HepG2 (cell line): Measurements from ENCODE around the gene HABP4. TPM values are rescaled to one million over a fixed set of nuclear protein-coding genes. Genes with fewer than 3 reads are reported as not detected.

Experiments
- ARID2 ChIP-seq: sonication (generic); formaldehyde crosslinking; IDR thresholded peaks from 2 replicates; pipeline ENCODE4 v1.8.1; 2022; ENCODE audit warnings: mild to moderate bottlenecking, missing genetic modification reagents, borderline replicate concordance
- ARNTL ChIP-seq: sonication (generic); formaldehyde crosslinking; IDR thresholded peaks from 2 replicates; pipeline ENCODE4 v1.4.0; 2020; ENCODE audit warnings: mild to moderate bottlenecking, missing genetic modification reagents
- CBFB ChIP-seq: sonication (generic); formaldehyde crosslinking; IDR thresholded peaks from 2 replicates; pipeline ENCODE4 v1.4.0; 2020; ENCODE audit warnings: missing genetic modification reagents
- CEBPB ChIP-seq: IDR thresholded peaks from 2 replicates; pipeline ENCODE4 v1.6.1; 2011; ENCODE audit warnings: low read depth, low read length, improper control_type of control experiment, borderline replicate concordance
- ETV5 ChIP-seq: IDR thresholded peaks from 2 replicates; pipeline ENCODE4 v1.6.1; 2018; ENCODE audit warnings: missing biosample characterization, missing genetic modification reagents, inconsistent platforms, borderline replicate concordance
- FOXK2 ChIP-seq: fragments of 450-650 bp; IDR thresholded peaks from 2 replicates; pipeline ENCODE4 v1.6.1; 2016
- HIVEP1 ChIP-seq: sonication (generic); formaldehyde crosslinking; IDR thresholded peaks from 2 replicates; pipeline ENCODE4 v1.4.0; 2020; ENCODE audit warnings: mild to moderate bottlenecking, missing genetic modification reagents
- MED1 ChIP-seq: sonication (generic); formaldehyde crosslinking; IDR thresholded peaks from 2 replicates; pipeline ENCODE4 v1.4.0; 2020; ENCODE audit warnings: missing genetic modification reagents
- MED13 ChIP-seq: sonication (generic); formaldehyde crosslinking; IDR thresholded peaks from 2 replicates; pipeline ENCODE4 v1.5.0; 2020; ENCODE audit warnings: missing genetic modification reagents
- MTERF4 ChIP-seq: sonication (generic); formaldehyde crosslinking; IDR thresholded peaks from 2 replicates; pipeline ENCODE4 v1.8.0; 2023; ENCODE audit warnings: mild to moderate bottlenecking, missing genetic modification reagents
- MXI1 ChIP-seq: IDR thresholded peaks from 3 replicates; pipeline ENCODE4 v1.6.1; 2012; ENCODE audit warnings: low read depth, low read length, inconsistent platforms, borderline replicate concordance
- MYC ChIP-seq: sonication (generic); formaldehyde crosslinking; IDR thresholded peaks from 2 replicates; pipeline ENCODE4 v1.9.0; 2021; ENCODE audit warnings: missing genetic modification reagents, borderline replicate concordance
- NFKB2 ChIP-seq: sonication (generic); formaldehyde crosslinking; IDR thresholded peaks from 2 replicates; pipeline ENCODE4 v1.4.0; 2020; ENCODE audit warnings: missing genetic modification reagents, borderline replicate concordance
- ZFX ChIP-seq: sonication (generic); formaldehyde crosslinking; IDR thresholded peaks from 2 replicates; pipeline ENCODE4 v1.4.0; 2020; ENCODE audit warnings: mild to moderate bottlenecking, low read depth, missing genetic modification reagents, moderate library complexity
- ZFYVE20 ChIP-seq: sonication (generic); formaldehyde crosslinking; IDR thresholded peaks from 2 replicates; pipeline ENCODE4 v1.8.0; 2023; ENCODE audit warnings: low read depth, mild to moderate bottlenecking, moderate library complexity, missing genetic modification reagents, borderline replicate concordance
- ZIK1 ChIP-seq: sonication (generic); formaldehyde crosslinking; IDR thresholded peaks from 2 replicates; pipeline ENCODE4 v1.5.0; 2020; ENCODE audit warnings: mild to moderate bottlenecking, low read depth, missing genetic modification reagents, borderline replicate concordance
- ZNF142 ChIP-seq: sonication (generic); formaldehyde crosslinking; IDR thresholded peaks from 2 replicates; pipeline ENCODE4 v1.4.0; 2020; ENCODE audit warnings: missing genetic modification reagents
- ZNF556 ChIP-seq: sonication (generic); formaldehyde crosslinking; IDR thresholded peaks from 2 replicates; pipeline ENCODE4 v1.4.0; 2020; ENCODE audit warnings: mild to moderate bottlenecking, missing genetic modification reagents, borderline replicate concordance
- ZNF672 ChIP-seq: sonication (generic); formaldehyde crosslinking; IDR thresholded peaks from 2 replicates; pipeline ENCODE4 v1.8.1; 2022; ENCODE audit warnings: missing genetic modification reagents
- ZNF782 ChIP-seq: sonication (generic); formaldehyde crosslinking; IDR thresholded peaks from 2 replicates; pipeline ENCODE4 v1.4.0; 2020; ENCODE audit warnings: missing genetic modification reagents, mild to moderate bottlenecking, borderline replicate concordance
- ZSCAN12 ChIP-seq: sonication (generic); formaldehyde crosslinking; IDR thresholded peaks from 2 replicates; pipeline ENCODE4 v1.9.0; 2021; ENCODE audit warnings: mild to moderate bottlenecking, missing genetic modification reagents
- ZSCAN9 ChIP-seq: IDR thresholded peaks from 2 replicates; pipeline ENCODE4 v1.6.1; 2016; ENCODE audit warnings: borderline replicate concordance
- polyA plus RNA-seq, 8 experiments: library from polyadenylated mRNA; depleted of rRNA in 3 of 8; stranded (reverse) in 7 of 8; unstranded in 1 of 8; fragments of >200 nt; fragmentation: Illumina TruSeq in 4 of 8; extraction: Trizol in 4 of 8; gene quantifications; 2 replicates each; pipeline versions ENCODE4 v1.2.1 to v1.2.3, GENCODE V29; 2011 to 2016; ENCODE audit warnings: low read depth in 4 of 8, missing spikeins in 1 of 8, mixed read lengths in 1 of 8; ENCODE audit not compliant: insufficient read depth in 1 of 8
- total RNA-seq, 5 experiments: library from RNA; depleted of rRNA; stranded (reverse); fragments of >200 nt; fragmentation: Illumina TruSeq; extraction: Trizol; gene quantifications; 2 replicates each; pipeline ENCODE4 v1.2.3, GENCODE V29; 2016; ENCODE audit warnings: low read depth in 1 of 5

Gene HABP4
- total and polyA plus RNA-seq, 2 of the 13 experiments (the other 11 are each of a cell fraction or from before 2014, with no cell fraction given), result 14.3 to 26.6 TPM

GRCh38 chr9:96450613-96451528 is 902 bp downstream of the HABP4 start (continued):
- TF ChIP-seq MTERF4 (CRISPR knock-in tag) (0 out of 2 replicates have a peak, but pooled peaks have one; percentile 3), ZFYVE20 (CRISPR knock-in tag) (no peak), ZNF556 (CRISPR knock-in tag) (peak; percentile 25; the same call in 1 of the 2 replicates), FOXK2 (no peak), MYC (CRISPR knock-in tag) (0 out of 2 replicates have a peak, but pooled peaks have one; percentile 25), NFKB2 (peak; percentile 46; the same call in 1 of the 2 replicates), ETV5 (CRISPR knock-in tag) (peak; percentile 24; the same call in 1 of the 2 replicates), HIVEP1 (0 out of 2 replicates have a peak, but pooled peaks have one; percentile 28), ZSCAN9 (CRISPR knock-in tag) (0 out of 2 replicates have a peak, but pooled peaks have one; percentile 30), ZNF672 (CRISPR knock-in tag) (no peak), ARID2 (0 out of 2 replicates have a peak, but pooled peaks have one; percentile 10), CBFB (no peak), MED13 (CRISPR knock-in tag) (no peak), ZFX (CRISPR knock-in tag) (peak; percentile 37; the same call in 1 of the 2 replicates), ARNTL (CRISPR knock-in tag) (peak; percentile 38; the same call in 1 of the 2 replicates), ZNF142 (CRISPR knock-in tag) (no peak), CEBPB (no peak), ZIK1 (CRISPR knock-in tag) (no peak; the same call in 1 of the 2 replicates), ZSCAN12 (no peak), MED1 (CRISPR knock-in tag) (0 out of 2 replicates have a peak, but pooled peaks have one; percentile 2), ZNF782 (no peak), MXI1 (0 out of 3 replicates have a peak, but pooled peaks have one; percentile 12)
